Measurements from ENCODE around the gene PLEKHA8. TPM values are rescaled to one million over a fixed set of nuclear protein-coding genes. Genes with fewer than 3 reads are reported as not detected.

PLEKHA8 gene
- total RNA-seq, 4 donors from 2014 or later: 6.6 to 16.4 (median 13.1) TPM

DNA sequence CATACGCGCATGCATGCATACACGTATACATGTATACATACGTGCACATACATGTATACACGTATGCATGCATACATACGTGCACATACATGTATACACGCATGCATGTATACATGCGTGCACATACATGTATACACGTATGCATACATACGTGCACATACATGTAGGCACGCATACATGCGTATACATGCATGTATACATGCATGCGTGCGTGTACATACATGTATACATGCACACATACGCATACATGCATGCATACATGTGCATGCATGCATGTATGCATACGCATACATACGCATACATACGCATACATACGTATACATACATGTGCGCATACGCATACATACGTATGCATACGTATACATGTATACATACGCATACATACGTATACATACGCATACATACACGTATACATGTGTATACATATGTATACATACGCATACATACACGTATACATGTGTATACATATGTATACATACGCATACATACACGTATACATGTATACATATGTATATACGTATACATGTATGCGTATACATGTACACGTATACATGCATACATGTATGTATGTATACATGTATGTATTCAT is 87.6 kb downstream of the PLEKHA8 start:
- TF ChIP-seq, protein P1, sequence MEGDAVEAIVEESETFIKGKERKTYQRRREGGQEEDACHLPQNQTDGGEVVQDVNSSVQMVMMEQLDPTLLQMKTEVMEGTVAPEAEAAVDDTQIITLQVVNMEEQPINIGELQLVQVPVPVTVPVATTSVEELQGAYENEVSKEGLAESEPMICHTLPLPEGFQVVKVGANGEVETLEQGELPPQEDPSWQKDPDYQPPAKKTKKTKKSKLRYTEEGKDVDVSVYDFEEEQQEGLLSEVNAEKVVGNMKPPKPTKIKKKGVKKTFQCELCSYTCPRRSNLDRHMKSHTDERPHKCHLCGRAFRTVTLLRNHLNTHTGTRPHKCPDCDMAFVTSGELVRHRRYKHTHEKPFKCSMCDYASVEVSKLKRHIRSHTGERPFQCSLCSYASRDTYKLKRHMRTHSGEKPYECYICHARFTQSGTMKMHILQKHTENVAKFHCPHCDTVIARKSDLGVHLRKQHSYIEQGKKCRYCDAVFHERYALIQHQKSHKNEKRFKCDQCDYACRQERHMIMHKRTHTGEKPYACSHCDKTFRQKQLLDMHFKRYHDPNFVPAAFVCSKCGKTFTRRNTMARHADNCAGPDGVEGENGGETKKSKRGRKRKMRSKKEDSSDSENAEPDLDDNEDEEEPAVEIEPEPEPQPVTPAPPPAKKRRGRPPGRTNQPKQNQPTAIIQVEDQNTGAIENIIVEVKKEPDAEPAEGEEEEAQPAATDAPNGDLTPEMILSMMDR (IDR thresholded peaks at IDR 0.05): no peak
- TF ChIP-seq POLR2AphosphoS5 (IDR thresholded peaks at IDR 0.05): no peak
- no peak for TF ChIP-seq POLR2A (IDR thresholded peaks at IDR 0.05)
- no peak for TF ChIP-seq EP300 (IDR thresholded peaks at IDR 0.05; ENCODE audit: low read depth)
- H3K36me3 ChIP-seq: no peaks in the 10 kb centered on the region
- in situ Hi-C loops (cut with MboI; ENCODE audit: low pct_ligation_motif_present in 1 of 4, low pct_unique_long_range_greater_than_20kb in 1 of 4, low sequenced_read_pairs in 3 of 4) (no loop called here), intact Hi-C loops (cut with DNase I; ENCODE audit: low total_unique reads) (no loop called here)
- H3K27me3 ChIP-seq: no peaks in the 10 kb centered on the region
- WGBS, 2 donors (ENCODE audit: low coverage in 1 of 2): 90 to 92% methylated on average over 31 to 34 of the region's 34 CpGs
- DNase-seq: no peak
- no peak overlapping the region for H3K27ac ChIP-seq
- no peaks in the 10 kb centered on the region for H3K4me1 ChIP-seq
- H3K4me3 ChIP-seq: no peak overlapping the region
- H3K9me3 ChIP-seq: peaks cover 4 to 7% of the 10 kb centered on the region in 2 donors

DNA sequence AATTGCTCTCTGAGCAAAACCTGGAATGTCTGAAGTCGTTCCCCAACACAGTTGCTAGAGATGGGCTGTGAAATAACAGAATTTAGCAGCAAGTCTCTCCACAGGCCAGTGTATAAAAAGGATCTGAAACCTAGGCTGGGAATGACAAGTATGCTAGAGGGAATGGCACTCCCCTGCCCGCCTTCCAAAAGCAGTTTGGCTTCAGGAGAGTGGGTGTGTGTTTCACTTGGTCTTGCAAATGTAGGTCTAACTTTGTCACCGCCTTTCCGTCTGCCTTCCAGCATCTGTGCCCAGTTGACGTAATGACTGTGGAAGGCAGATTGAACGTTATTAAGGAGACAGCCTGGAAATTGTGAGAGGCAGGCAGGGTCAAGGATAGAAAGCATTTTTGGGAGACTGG is 88.6 kb downstream of the PLEKHA8 start:
- Histone ChIP-seq H3K9me3 (peaks cover 4 to 7% of the 10 kb centered on the region in 2 donors), H3K27me3 (no peaks in the 10 kb centered on the region), H3K4me1 (no peaks in the 10 kb centered on the region), H3K27ac (no peak overlapping the region), H3K4me3 (no peak overlapping the region), H3K36me3 (no peaks in the 10 kb centered on the region)
- WGBS, 2 donors (ENCODE audit: low coverage in 1 of 2): 84 to 89% methylated on average over 5 to 6 of the region's 6 CpGs
- intact Hi-C loops (cut with DNase I; ENCODE audit: low total_unique reads) (no loop called here), in situ Hi-C loops (cut with MboI; ENCODE audit: low pct_ligation_motif_present in 1 of 4, low pct_unique_long_range_greater_than_20kb in 1 of 4, low sequenced_read_pairs in 3 of 4) (no loop called here)
- TF ChIP-seq POLR2A (IDR thresholded peaks at IDR 0.05) (no peak), EP300 (IDR thresholded peaks at IDR 0.05; ENCODE audit: low read depth) (no peak), POLR2AphosphoS5 (IDR thresholded peaks at IDR 0.05) (no peak)
- TF ChIP-seq, protein P1 (IDR thresholded peaks at IDR 0.05): no peak
- DNase-seq: no peak

DNA sequence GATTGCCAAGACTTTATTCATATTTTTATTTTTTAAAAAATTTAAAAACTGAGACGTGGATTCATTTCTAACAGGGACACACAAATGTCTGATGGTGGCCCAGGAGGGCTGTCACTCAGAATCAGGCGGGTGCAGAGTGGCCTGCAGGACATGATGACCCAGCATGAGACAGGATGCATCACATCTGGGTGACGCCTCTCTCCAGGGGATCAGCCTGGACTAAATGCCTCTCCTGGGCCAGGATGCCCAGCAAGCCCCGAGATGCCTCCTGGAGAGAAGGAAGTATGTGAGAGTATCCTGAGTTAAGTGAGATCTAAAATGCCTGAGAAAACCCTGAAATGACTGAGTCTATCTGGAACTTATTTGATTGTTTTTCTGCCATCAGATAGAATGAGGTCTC is 89.7 kb downstream of the PLEKHA8 start:
- intact Hi-C loops (cut with DNase I; ENCODE audit: low total_unique reads): no loop called here
- Histone ChIP-seq H3K36me3 (no peaks in the 10 kb centered on the region), H3K9me3 (peaks cover 4 to 7% of the 10 kb centered on the region in 2 donors), H3K4me3 (no peak overlapping the region), H3K27me3 (no peaks in the 10 kb centered on the region), H3K4me1 (no peaks in the 10 kb centered on the region), H3K27ac (no peak overlapping the region)
- in situ Hi-C loops (cut with MboI; ENCODE audit: low pct_ligation_motif_present in 1 of 4, low pct_unique_long_range_greater_than_20kb in 1 of 4, low sequenced_read_pairs in 3 of 4): no loop called here
- WGBS, 2 donors (ENCODE audit: low coverage in 1 of 2): 95 to 97% methylated on average over 3 to 4 of the region's 4 CpGs
- no peak for DNase-seq
- no peak for TF ChIP-seq EP300 (IDR thresholded peaks at IDR 0.05; ENCODE audit: low read depth)
- TF ChIP-seq, protein P1 (IDR thresholded peaks at IDR 0.05): no peak
- TF ChIP-seq POLR2A (IDR thresholded peaks at IDR 0.05): no peak
- no peak for TF ChIP-seq POLR2AphosphoS5 (IDR thresholded peaks at IDR 0.05)

DNA sequence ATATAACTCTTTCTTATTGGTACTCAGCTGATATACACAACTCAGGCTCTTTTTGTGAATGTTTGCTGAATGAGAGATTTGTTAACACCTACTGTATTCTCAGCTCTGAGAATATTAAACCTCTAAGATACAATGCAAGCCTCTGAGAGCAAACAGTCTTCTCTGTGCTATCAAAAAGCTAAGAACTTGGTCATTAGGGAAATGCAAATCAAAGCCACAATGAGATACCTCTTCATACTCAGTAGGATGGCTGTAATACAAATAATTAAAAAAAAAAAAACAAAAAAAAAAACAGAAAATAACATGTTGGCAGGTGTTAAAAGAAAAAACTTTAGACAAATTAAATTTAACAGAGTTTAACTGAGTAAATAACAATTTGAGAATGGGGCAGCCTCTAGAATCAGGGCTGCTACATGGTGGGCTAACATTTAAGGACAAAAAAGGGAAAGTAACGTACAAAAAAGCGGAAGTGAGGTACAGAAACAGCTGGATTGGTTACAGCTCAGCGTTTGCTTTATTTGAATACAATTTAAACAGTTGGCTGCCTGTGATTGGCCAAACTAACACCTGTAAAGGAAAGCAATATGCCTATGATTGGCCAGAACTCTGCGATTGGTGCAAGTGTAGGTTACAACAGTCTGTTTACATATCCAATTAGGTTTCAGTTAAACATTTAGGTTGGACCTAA is 91.8 kb downstream of the PLEKHA8 start:
- intact Hi-C loops (cut with DNase I; ENCODE audit: low total_unique reads) (no loop called here), in situ Hi-C loops (cut with MboI; ENCODE audit: low pct_ligation_motif_present in 1 of 4, low pct_unique_long_range_greater_than_20kb in 1 of 4, low sequenced_read_pairs in 3 of 4) (no loop called here)
- H3K27me3 ChIP-seq: no peaks in the 10 kb centered on the region
- no peak overlapping the region for H3K27ac ChIP-seq
- 76 to 88% methylated on average over 4 of the region's 4 CpGs for WGBS, 2 donors (ENCODE audit: low coverage in 1 of 2)
- no peak overlapping the region for H3K4me3 ChIP-seq
- H3K4me1 ChIP-seq: no peaks in the 10 kb centered on the region
- no peaks in the 10 kb centered on the region for H3K36me3 ChIP-seq
- no peak for DNase-seq
- no peaks in the 10 kb centered on the region for H3K9me3 ChIP-seq
- TF ChIP-seq EP300 (IDR thresholded peaks at IDR 0.05; ENCODE audit: low read depth) (no peak), POLR2A (IDR thresholded peaks at IDR 0.05) (no peak), POLR2AphosphoS5 (IDR thresholded peaks at IDR 0.05) (no peak)
- TF ChIP-seq, protein P1 (IDR thresholded peaks at IDR 0.05): no peak

Measured in transverse colon (tissue), 4 donors.